ENCODE results near the gene ZNF197. TPM values are rescaled to one million over a fixed set of nuclear protein-coding genes. Genes with fewer than 3 reads are reported as not detected.

Gene ZNF197
- total RNA-seq, 1 experiment from 2014 or later = 7.0 TPM

DNA sequence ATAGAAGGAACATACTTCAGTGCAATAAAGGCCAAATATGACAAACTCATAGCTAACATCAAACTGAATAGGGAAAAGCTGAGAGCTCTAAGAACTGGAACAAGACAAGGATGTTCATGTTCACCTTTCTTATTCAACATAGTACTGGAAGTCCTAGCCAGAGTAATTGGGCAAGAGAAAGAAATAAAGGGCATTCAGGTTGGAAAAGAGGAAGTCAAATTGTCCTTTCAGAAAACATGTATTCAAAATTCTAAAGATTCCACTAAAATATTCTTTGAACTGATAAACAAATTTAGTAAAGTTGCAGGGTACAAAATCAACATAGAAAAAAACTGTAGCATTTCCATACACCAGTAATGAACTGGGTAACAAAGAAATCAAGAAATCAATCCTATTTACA lies 12.2 kb upstream of the ZNF197 start:
- ChIA-PET CTCF (no interaction called here), POLR2A (no interaction called here)
- TF ChIP-seq POLR2AphosphoS5 (IDR thresholded peaks at IDR 0.05; ENCODE audit: low read depth, low read length) (no peak), TCF7L2 (IDR thresholded peaks at IDR 0.05; ENCODE audit: low read depth, low read length) (no peak), SIN3A (IDR thresholded peaks at IDR 0.05; ENCODE audit: borderline replicate concordance, insufficient read depth, low read depth, low read length) (no peak)
- TF ChIP-seq, protein P1, sequence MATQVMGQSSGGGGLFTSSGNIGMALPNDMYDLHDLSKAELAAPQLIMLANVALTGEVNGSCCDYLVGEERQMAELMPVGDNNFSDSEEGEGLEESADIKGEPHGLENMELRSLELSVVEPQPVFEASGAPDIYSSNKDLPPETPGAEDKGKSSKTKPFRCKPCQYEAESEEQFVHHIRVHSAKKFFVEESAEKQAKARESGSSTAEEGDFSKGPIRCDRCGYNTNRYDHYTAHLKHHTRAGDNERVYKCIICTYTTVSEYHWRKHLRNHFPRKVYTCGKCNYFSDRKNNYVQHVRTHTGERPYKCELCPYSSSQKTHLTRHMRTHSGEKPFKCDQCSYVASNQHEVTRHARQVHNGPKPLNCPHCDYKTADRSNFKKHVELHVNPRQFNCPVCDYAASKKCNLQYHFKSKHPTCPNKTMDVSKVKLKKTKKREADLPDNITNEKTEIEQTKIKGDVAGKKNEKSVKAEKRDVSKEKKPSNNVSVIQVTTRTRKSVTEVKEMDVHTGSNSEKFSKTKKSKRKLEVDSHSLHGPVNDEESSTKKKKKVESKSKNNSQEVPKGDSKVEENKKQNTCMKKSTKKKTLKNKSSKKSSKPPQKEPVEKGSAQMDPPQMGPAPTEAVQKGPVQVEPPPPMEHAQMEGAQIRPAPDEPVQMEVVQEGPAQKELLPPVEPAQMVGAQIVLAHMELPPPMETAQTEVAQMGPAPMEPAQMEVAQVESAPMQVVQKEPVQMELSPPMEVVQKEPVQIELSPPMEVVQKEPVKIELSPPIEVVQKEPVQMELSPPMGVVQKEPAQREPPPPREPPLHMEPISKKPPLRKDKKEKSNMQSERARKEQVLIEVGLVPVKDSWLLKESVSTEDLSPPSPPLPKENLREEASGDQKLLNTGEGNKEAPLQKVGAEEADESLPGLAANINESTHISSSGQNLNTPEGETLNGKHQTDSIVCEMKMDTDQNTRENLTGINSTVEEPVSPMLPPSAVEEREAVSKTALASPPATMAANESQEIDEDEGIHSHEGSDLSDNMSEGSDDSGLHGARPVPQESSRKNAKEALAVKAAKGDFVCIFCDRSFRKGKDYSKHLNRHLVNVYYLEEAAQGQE (IDR thresholded peaks at IDR 0.05; ENCODE audit: insufficient read depth in 1 of 2, low read depth in 2 of 2, low read length in 1 of 2) = no peak
- TF ChIP-seq, protein P2, sequence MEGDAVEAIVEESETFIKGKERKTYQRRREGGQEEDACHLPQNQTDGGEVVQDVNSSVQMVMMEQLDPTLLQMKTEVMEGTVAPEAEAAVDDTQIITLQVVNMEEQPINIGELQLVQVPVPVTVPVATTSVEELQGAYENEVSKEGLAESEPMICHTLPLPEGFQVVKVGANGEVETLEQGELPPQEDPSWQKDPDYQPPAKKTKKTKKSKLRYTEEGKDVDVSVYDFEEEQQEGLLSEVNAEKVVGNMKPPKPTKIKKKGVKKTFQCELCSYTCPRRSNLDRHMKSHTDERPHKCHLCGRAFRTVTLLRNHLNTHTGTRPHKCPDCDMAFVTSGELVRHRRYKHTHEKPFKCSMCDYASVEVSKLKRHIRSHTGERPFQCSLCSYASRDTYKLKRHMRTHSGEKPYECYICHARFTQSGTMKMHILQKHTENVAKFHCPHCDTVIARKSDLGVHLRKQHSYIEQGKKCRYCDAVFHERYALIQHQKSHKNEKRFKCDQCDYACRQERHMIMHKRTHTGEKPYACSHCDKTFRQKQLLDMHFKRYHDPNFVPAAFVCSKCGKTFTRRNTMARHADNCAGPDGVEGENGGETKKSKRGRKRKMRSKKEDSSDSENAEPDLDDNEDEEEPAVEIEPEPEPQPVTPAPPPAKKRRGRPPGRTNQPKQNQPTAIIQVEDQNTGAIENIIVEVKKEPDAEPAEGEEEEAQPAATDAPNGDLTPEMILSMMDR (IDR thresholded peaks at IDR 0.05) = no peak
- Histone ChIP-seq H3K4me3 (ENCODE audit: low read depth in 2 of 2, low read length in 2 of 2) (no peak overlapping the region), H3K27ac (ENCODE audit: low read length) (no peak overlapping the region), H3K27me3 (ENCODE audit: control insufficient read depth, insufficient read depth, low read length) (no peaks in the 10 kb centered on the region), H3K9me3 (ENCODE audit: control insufficient read depth, insufficient read depth, low read depth, low read length) (no peaks in the 10 kb centered on the region), H3K4me1 (ENCODE audit: control insufficient read depth, insufficient read depth, low read length) (no peaks in the 10 kb centered on the region), H3K36me3 (ENCODE audit: control insufficient read depth, insufficient read depth, low read length) (no peaks in the 10 kb centered on the region)
- ATAC-seq = no peak
- DNase-seq (ENCODE audit: low read depth, low spot score) = no peak
- intact Hi-C loops (cut with micrococcal nuclease; ENCODE audit: unreplicated experiment) (no loop called here), in situ Hi-C loops (cut with HindIII; ENCODE audit: low pct_unique_long_range_greater_than_20kb, low sequenced_read_pairs) (no loop called here)
- no TSS peak for BruUV-seq (replicated peaks)

DNA sequence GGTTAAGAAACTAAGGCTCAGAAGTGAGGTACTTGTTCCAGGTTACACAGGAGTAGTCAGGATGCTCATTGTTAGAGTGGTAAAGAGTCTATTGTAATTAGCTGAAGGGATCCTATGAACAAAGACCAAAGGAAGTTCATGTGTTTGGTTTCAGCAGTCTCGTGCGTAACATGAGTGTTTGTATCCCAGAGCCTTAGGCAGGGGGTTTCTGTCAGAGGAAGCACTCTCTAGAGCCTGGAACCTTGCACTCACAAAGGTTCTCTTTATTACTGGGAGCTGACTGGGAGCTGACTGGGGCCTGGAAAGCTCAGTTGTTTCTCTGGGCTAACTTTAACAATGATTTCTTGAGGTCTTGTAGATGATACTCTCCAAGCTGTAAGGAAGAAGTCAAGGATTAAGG lies 3.9 kb downstream of the ZNF197 start:
- no TSS peak for BruUV-seq (replicated peaks)
- ATAC-seq (no peak), DNase-seq (ENCODE audit: low read depth, low spot score) (no peak)
- 0 out of 2 replicates have a peak, but pooled peaks cover 2% of the 10 kb centered on the region for H3K4me1 ChIP-seq (ENCODE audit: control insufficient read depth, insufficient read depth, low read length)
- no peak overlapping the region for H3K4me3 ChIP-seq (ENCODE audit: low read depth in 2 of 2, low read length in 2 of 2)
- H3K9me3 ChIP-seq (ENCODE audit: control insufficient read depth, insufficient read depth, low read depth, low read length) = no peaks in the 10 kb centered on the region
- POLR2A ChIA-PET = no interaction called here
- no peak overlapping the region for H3K27ac ChIP-seq (ENCODE audit: low read length)
- intact Hi-C loops (cut with micrococcal nuclease; ENCODE audit: unreplicated experiment) (loop anchor here (10.0 kb wide), 1 partner anchor 94 kb away; no protein-coding TSS in a partner anchor), in situ Hi-C loops (cut with HindIII; ENCODE audit: low pct_unique_long_range_greater_than_20kb, low sequenced_read_pairs) (no loop called here)
- no peaks in the 10 kb centered on the region for H3K27me3 ChIP-seq (ENCODE audit: control insufficient read depth, insufficient read depth, low read length)
- CTCF ChIA-PET = no interaction called here
- peaks cover 4% of the 10 kb centered on the region; the same call in 1 of the 2 replicates for H3K36me3 ChIP-seq (ENCODE audit: control insufficient read depth, insufficient read depth, low read length)
- no peak for TF ChIP-seq SIN3A (IDR thresholded peaks at IDR 0.05; ENCODE audit: borderline replicate concordance, insufficient read depth, low read depth, low read length)
- TF ChIP-seq TCF7L2 (IDR thresholded peaks at IDR 0.05; ENCODE audit: low read depth, low read length) = no peak
- TF ChIP-seq, protein P1 (IDR thresholded peaks at IDR 0.05; ENCODE audit: insufficient read depth in 1 of 2, low read depth in 2 of 2, low read length in 1 of 2) = no peak
- TF ChIP-seq, protein P2 (IDR thresholded peaks at IDR 0.05) = no peak
- no peak for TF ChIP-seq POLR2AphosphoS5 (IDR thresholded peaks at IDR 0.05; ENCODE audit: low read depth, low read length)
